Activated CD8-positive, alpha-beta T cell treated with anti-CD3 and anti-CD28 coated beads for 36 hours (primary cell): ENCODE results near the gene PSMB10. TPM values are rescaled to one million over a fixed set of nuclear protein-coding genes. Genes with fewer than 3 reads are reported as not detected.
"Not testable (repeated sequence)": the region's sequence is repeated elsewhere in the genome, so short reads cannot be mapped to it uniquely, and the experiment has no call there.

Experiments used
- ATAC-seq: fragments of 200-7000 bp; cut with Tn5 transposase; one replicate; pipeline ENCODE4 v1.10.0; 2021; ENCODE audit warnings: mild to moderate bottlenecking, moderate library complexity
- CTCF ChIA-PET: fragments of 350-600 bp; sonication (Branson Sonifier 250); formaldehyde crosslinking; loops from one replicate; lab custom pipeline; 2021; ENCODE audit warnings: antibody characterized with exemption; lab: Charles Lee
- POLR2A ChIA-PET: fragments of 350-600 bp; sonication (Branson Sonifier 250); formaldehyde crosslinking; loops from one replicate; lab custom pipeline; 2021; ENCODE audit warnings: antibody characterized with exemption; lab: Charles Lee
- DNase-seq: peaks from one replicate; pipeline ENCODE4 v3.0.0-alpha.2; 2020
- H3K27ac Mint-ChIP-seq: one replicate; pipeline ENCODE4 v1.8.0; 2021; ENCODE audit warnings: mild to moderate bottlenecking, mixed read lengths
- H3K27me3 Mint-ChIP-seq: one replicate; pipeline ENCODE4 v1.8.0; 2021; ENCODE audit warnings: mixed read lengths
- H3K36me3 Mint-ChIP-seq: one replicate; pipeline ENCODE4 v1.8.0; 2021; ENCODE audit warnings: low read depth, mixed read lengths
- H3K4me1 Mint-ChIP-seq: one replicate; pipeline ENCODE4 v1.8.0; 2021; ENCODE audit warnings: low read depth, mixed read lengths
- H3K4me3 Mint-ChIP-seq: one replicate; pipeline ENCODE4 v1.8.0; 2021; ENCODE audit warnings: mild to moderate bottlenecking, moderate library complexity, mixed read lengths
- H3K9me3 Mint-ChIP-seq: one replicate; pipeline ENCODE4 v1.8.0; 2021; ENCODE audit warnings: mixed read lengths
- CTCF ChIP-seq: fragments of 200-600 bp; IDR thresholded peaks from one replicate; pipeline ENCODE4 v1.8.0; 2022; ENCODE audit warnings: antibody characterized with exemption, mild to moderate bottlenecking
- intact Hi-C: fragments of 100-400 bp; cut with micrococcal nuclease; formaldehyde crosslinking; loops from one replicate; pipeline ENCODE4 v1.10.0; 2022
- total RNA-seq, 2 experiments: library from RNA; stranded (reverse); gene quantifications; one replicate each; pipeline ENCODE4 v1.2.3, GENCODE V29; 2021

The PSMB10 gene
- total RNA-seq, 2 experiments from 2014 or later, result 205 to 206 TPM

GRCh38 chr16:67942200-67942509 is 5.5 kb upstream of the PSMB10 start:
- peak; percentile 59 for DNase-seq
- CTCF ChIA-PET, result interaction anchor here (0.6 to 4.4 kb wide), 29 partner anchors 9 to 196 kb away, joined by 3 to 21 read pairs (median 4); partner anchors contain the start of genes DPEP2NB and NRN1L
- H3K27me3 Mint-ChIP-seq, result no peaks in the 10 kb centered on the region
- H3K4me1 Mint-ChIP-seq, result peaks cover 33% of the 10 kb centered on the region
- no peak overlapping the region for H3K4me3 Mint-ChIP-seq
- H3K9me3 Mint-ChIP-seq, result no peaks in the 10 kb centered on the region
- POLR2A ChIA-PET, result interaction anchor here (0.7 to 1.8 kb wide), 8 partner anchors 10 to 109 kb away, joined by 3 to 6 read pairs (median 3); partner anchors contain the start of gene CTRL
- peak; percentile 61 for TF ChIP-seq CTCF
- intact Hi-C loops, result no loop called here
- peaks cover 28% of the 10 kb centered on the region for H3K36me3 Mint-ChIP-seq
- peak; percentile 66 for ATAC-seq
- H3K27ac Mint-ChIP-seq, result peak overlapping the region; percentile 59

GRCh38 chr16:67941469-67942199 is 5.0 kb upstream of the PSMB10 start:
- peak overlapping the region; percentile 62 for H3K27ac Mint-ChIP-seq
- no peak for ATAC-seq
- H3K9me3 Mint-ChIP-seq, result no peaks in the 10 kb centered on the region
- ChIA-PET CTCF (interaction anchor here (0.6 to 4.4 kb wide), 33 partner anchors 9 to 421 kb away, joined by 3 to 21 read pairs (median 4); partner anchors contain the start of gene NRN1L), POLR2A (interaction anchor here (0.7 to 1.8 kb wide), 9 partner anchors 10 to 108 kb away, joined by 3 to 6 read pairs (median 3); partner anchors contain the start of gene CTRL)
- TF ChIP-seq CTCF, result no peak
- intact Hi-C loops, result no loop called here
- no peaks in the 10 kb centered on the region for H3K27me3 Mint-ChIP-seq
- H3K4me1 Mint-ChIP-seq, result peaks cover 36% of the 10 kb centered on the region
- H3K36me3 Mint-ChIP-seq, result peaks cover 33% of the 10 kb centered on the region
- no peak overlapping the region for H3K4me3 Mint-ChIP-seq
- DNase-seq, result no peak

GRCh38 chr16:67940446-67941089 is 3.9 kb upstream of the PSMB10 start:
- ChIA-PET POLR2A (interaction anchor here (0.7 to 1.8 kb wide), 9 partner anchors 10 to 277 kb away, joined by 3 to 6 read pairs (median 3); partner anchors contain the start of genes PSKH1 and TSNAXIP1), CTCF (interaction anchor here (0.6 to 4.4 kb wide), 21 partner anchors 10 to 420 kb away, joined by 3 to 21 read pairs (median 4); partner anchors contain the start of gene NRN1L)
- no peaks in the 10 kb centered on the region for H3K9me3 Mint-ChIP-seq
- H3K4me3 Mint-ChIP-seq, result peak overlapping the region; percentile 36
- ATAC-seq (no peak), DNase-seq (no peak)
- no peak for TF ChIP-seq CTCF
- H3K27me3 Mint-ChIP-seq, result no peaks in the 10 kb centered on the region
- H3K36me3 Mint-ChIP-seq, result peaks cover 37% of the 10 kb centered on the region
- intact Hi-C loops, result no loop called here
- peak overlapping the region; percentile 70 for H3K27ac Mint-ChIP-seq
- peaks cover 36% of the 10 kb centered on the region for H3K4me1 Mint-ChIP-seq

- POLR2A ChIA-PET, result interaction anchor here (0.7 to 1.6 kb wide), 10 partner anchors 9 to 278 kb away, joined by 3 to 6 read pairs (median 3); partner anchors contain the start of genes NFATC3, PSKH1 and TSNAXIP1
- H3K36me3 Mint-ChIP-seq, result peaks cover 45% of the 10 kb centered on the region
- TF ChIP-seq CTCF, result no peak
- H3K27ac Mint-ChIP-seq, result peak overlapping the region; percentile 70
- no peaks in the 10 kb centered on the region for H3K9me3 Mint-ChIP-seq
- CTCF ChIA-PET, result interaction anchor here (0.6 to 4.4 kb wide), 17 partner anchors 11 to 419 kb away, joined by 3 to 21 read pairs (median 5); partner anchors contain the start of gene NRN1L
- H3K4me1 Mint-ChIP-seq, result peaks cover 44% of the 10 kb centered on the region
- H3K27me3 Mint-ChIP-seq, result no peaks in the 10 kb centered on the region
- H3K4me3 Mint-ChIP-seq, result peak overlapping the region; percentile 36
- DNase-seq, result peak; percentile 78
- intact Hi-C loops, result loop anchor here (10.0 kb wide), 1 partner anchor 275 kb away; the partner anchor contains the start of genes ACD, C16orf86, ENKD1 and PARD6A
- peak; percentile 17 for ATAC-seq
Measured at GRCh38 chr16:67939507-67940445, 3.1 kb upstream of the PSMB10 start.

GRCh38 chr16:67937713-67938112 is 1.1 kb upstream of the PSMB10 start:
- peak overlapping the region; percentile 97 for H3K4me3 Mint-ChIP-seq
- intact Hi-C loops, result loop anchor here (10.0 kb wide), 1 partner anchor 273 kb away; the partner anchor contains the start of genes ACD, C16orf86, ENKD1 and PARD6A
- peak overlapping the region; percentile 100 for H3K27ac Mint-ChIP-seq
- CTCF ChIA-PET, result interaction anchor here (1.6 to 5.1 kb wide), 3 partner anchors 45 to 122 kb away, joined by 8 to 24 read pairs (median 16); partner anchors contain the start of gene PSKH1
- peaks cover 55% of the 10 kb centered on the region for H3K4me1 Mint-ChIP-seq
- POLR2A ChIA-PET, result interaction anchor here (2.5 to 3.8 kb wide), 3 partner anchors 28 to 142 kb away, joined by 7 to 26 read pairs (median 12); partner anchors contain the start of genes DDX28 and DUS2
- H3K27me3 Mint-ChIP-seq, ATAC-seq, H3K9me3 Mint-ChIP-seq, DNase-seq: not testable (repeated sequence)
- H3K36me3 Mint-ChIP-seq, result peaks cover 59% of the 10 kb centered on the region
